IMR-90 (cell line): ENCODE measurements around the gene POU2AF1. TPM values are rescaled to one million over a fixed set of nuclear protein-coding genes. Genes with fewer than 3 reads are reported as not detected.

Experiments
- ATAC-seq: fragments of 200-7000 bp; cut with Tn5 transposase; 2 replicates; pipeline ENCODE4 v1.9.1; 2020; ENCODE audit warnings: low read depth, mild to moderate bottlenecking, moderate library complexity
- BruUV-seq: library from RNA; stranded (reverse); fragments of 400-500 nt; replicated peaks from 2 replicates; lab custom pipeline; 2021; lab: Mats Ljungman, UMichigan
- CTCF ChIA-PET: fragments of 300-600 bp; formaldehyde crosslinking; extraction: SDS; loops from one replicate; lab custom pipeline; 2021; ENCODE audit warnings: antibody characterized with exemption; lab: Yijun Ruan, JAX
- POLR2A ChIA-PET: fragments of 300-600 bp; sonication (Branson Sonifier 250); formaldehyde crosslinking; loops from one replicate; lab custom pipeline; 2022; ENCODE audit warnings: antibody characterized with exemption; ENCODE audit not compliant: unreplicated experiment; lab: Charles Lee
- DNase-seq: peaks from one replicate; pipeline ENCODE4 v3.0.0; 2013
- H2AFZ ChIP-seq: replicated peaks from 2 replicates; pipeline ENCODE3; 2013; ENCODE audit warnings: low read length, mild to moderate bottlenecking; ENCODE audit not compliant: poor library complexity
- H2AK5ac ChIP-seq: 2 replicates; pipeline ENCODE4 v1.6.1; 2013; ENCODE audit warnings: low read depth, low read length, inconsistent platforms
- H2AK9ac ChIP-seq: replicated peaks from 2 replicates; pipeline ENCODE3; 2013; ENCODE audit warnings: mild to moderate bottlenecking, low read depth, low read length, moderate library complexity; ENCODE audit not compliant: poor library complexity
- H2BK120ac ChIP-seq: 2 replicates; pipeline ENCODE4 v1.6.1; 2013; ENCODE audit warnings: low read depth, low read length, inconsistent platforms
- H2BK15ac ChIP-seq: 3 replicates; pipeline ENCODE4 v1.6.1; 2013; ENCODE audit warnings: low read depth, low read length, inconsistent platforms
- H2BK20ac ChIP-seq: 2 replicates; pipeline ENCODE4 v1.6.1; 2013; ENCODE audit warnings: low read depth, mild to moderate bottlenecking, inconsistent platforms, low read length, moderate library complexity
- H2BK5ac ChIP-seq: 2 replicates; pipeline ENCODE4 v1.6.1; 2013; ENCODE audit warnings: mild to moderate bottlenecking, low read depth, low read length, inconsistent platforms; ENCODE audit not compliant: poor library complexity, severe bottlenecking
- H3K14ac ChIP-seq: replicated peaks from 2 replicates; pipeline ENCODE4 v1.6.1; 2013; ENCODE audit warnings: low read depth, low read length, inconsistent platforms
- H3K18ac ChIP-seq: 2 replicates; pipeline ENCODE4 v1.6.1; 2013; ENCODE audit warnings: low read depth, low read length, control low read depth
- H3K23ac ChIP-seq: 2 replicates; pipeline ENCODE4 v1.6.1; 2013; ENCODE audit warnings: low read depth, low read length, inconsistent platforms
- H3K27ac ChIP-seq: 2 replicates; pipeline ENCODE4 v1.5.1; 2013; ENCODE audit warnings: mild to moderate bottlenecking, control low read depth, low read length; ENCODE audit not compliant: insufficient read depth
- H3K27me3 ChIP-seq: 2 replicates; pipeline ENCODE4 v1.6.1; 2013; ENCODE audit warnings: low read length; ENCODE audit not compliant: control insufficient read depth, insufficient read depth
- H3K36me3 ChIP-seq: 2 replicates; pipeline ENCODE4 v1.6.1; 2013; ENCODE audit warnings: low read length, mixed read lengths; ENCODE audit not compliant: control insufficient read depth, insufficient read depth
- H3K4ac ChIP-seq: 2 replicates; pipeline ENCODE4 v1.6.1; 2013; ENCODE audit warnings: low read depth, low read length, inconsistent platforms
- H3K4me1 ChIP-seq: 2 replicates; pipeline ENCODE4 v1.6.1; 2013; ENCODE audit warnings: low read length, mixed read lengths; ENCODE audit not compliant: control insufficient read depth, insufficient read depth
- H3K4me2 ChIP-seq: 2 replicates; pipeline ENCODE4 v1.6.1; 2013; ENCODE audit warnings: low read depth, mild to moderate bottlenecking, control low read depth, low read length, moderate library complexity
- H3K4me3 ChIP-seq: 2 replicates; pipeline ENCODE4 v1.5.1; 2013; ENCODE audit warnings: low read depth, mild to moderate bottlenecking, control low read depth, low read length, moderate library complexity; ENCODE audit not compliant: insufficient read depth
- H3K56ac ChIP-seq: 2 replicates; pipeline ENCODE4 v1.6.1; 2013; ENCODE audit warnings: low read length, inconsistent platforms; ENCODE audit not compliant: insufficient read depth; ENCODE audit errors: extremely low read depth
- H3K79me1 ChIP-seq, 2 experiments: 2 replicates each; pipeline ENCODE4 v1.6.1; 2013; ENCODE audit warnings: low read length in 2 of 2, inconsistent platforms in 1 of 2, low read depth in 1 of 2
- H3K9ac ChIP-seq: 2 replicates; pipeline ENCODE4 v1.6.1; 2013; ENCODE audit warnings: low read depth, low read length, control low read depth
- H3K9me1 ChIP-seq: 2 replicates; pipeline ENCODE4 v1.6.1; 2013; ENCODE audit warnings: low read length, inconsistent platforms; ENCODE audit not compliant: insufficient read depth
- H3K9me3 ChIP-seq: 2 replicates; pipeline ENCODE4 v1.6.1; 2013; ENCODE audit warnings: low read length; ENCODE audit not compliant: control insufficient read depth, insufficient read depth
- H4K20me1 ChIP-seq: 2 replicates; pipeline ENCODE4 v1.6.1; 2013; ENCODE audit warnings: low read length, inconsistent platforms; ENCODE audit not compliant: insufficient read depth
- H4K5ac ChIP-seq: 2 replicates; pipeline ENCODE4 v1.6.1; 2013; ENCODE audit warnings: mild to moderate bottlenecking, low read depth, low read length, control low read depth
- H4K8ac ChIP-seq, 2 experiments: 2 replicates each; pipeline ENCODE4 v1.6.1; 2013; ENCODE audit warnings: low read depth in 2 of 2, low read length in 2 of 2, control low read depth in 1 of 2, inconsistent platforms in 1 of 2
- H4K91ac ChIP-seq: 2 replicates; pipeline ENCODE4 v1.6.1; 2013; ENCODE audit warnings: low read depth, low read length, inconsistent platforms; ENCODE audit not compliant: insufficient read depth
- BHLHE40 ChIP-seq: fragments of 150-350 bp; IDR thresholded peaks from 2 replicates; pipeline ENCODE4 v1.6.1; 2016; ENCODE audit warnings: mild to moderate bottlenecking, low read depth, low read length
- FOS ChIP-seq: fragments of 150-350 bp; IDR thresholded peaks from 2 replicates; pipeline ENCODE4 v1.6.1; 2016; ENCODE audit warnings: low read depth, low read length
- MAFK ChIP-seq: IDR thresholded peaks from 2 replicates; pipeline ENCODE4 v1.6.1; 2012; ENCODE audit warnings: low read depth, low read length, improper control_type of control experiment
- MXI1 ChIP-seq: IDR thresholded peaks from 2 replicates; pipeline ENCODE4 v1.6.1; 2012; ENCODE audit warnings: low read depth, mild to moderate bottlenecking, low read length, moderate library complexity, borderline replicate concordance
- NFE2L2 ChIP-seq: fragments of 150-350 bp; IDR thresholded peaks from 2 replicates; pipeline ENCODE4 v1.6.1; 2016; ENCODE audit warnings: low read depth, mild to moderate bottlenecking, low read length
- POLR2A ChIP-seq: IDR thresholded peaks from 2 replicates; pipeline ENCODE4 v1.6.1; 2012; ENCODE audit warnings: mild to moderate bottlenecking, low read depth, low read length
- RCOR1 ChIP-seq: IDR thresholded peaks from 2 replicates; pipeline ENCODE4 v1.6.1; 2012; ENCODE audit warnings: mild to moderate bottlenecking, low read length, improper control_type of control experiment; ENCODE audit not compliant: insufficient replicate concordance
- SMC3 ChIP-seq: fragments of 150-350 bp; IDR thresholded peaks from 2 replicates; pipeline ENCODE4 v1.6.1; 2016; ENCODE audit warnings: low read depth, mild to moderate bottlenecking, antibody characterized with exemption, low read length, moderate library complexity
- WGBS, 2 experiments: methylation state at CpG; one replicate each; pipeline versions ENCODE4 v1.1.5 to v1.1.7; 2013; ENCODE audit warnings: missing lambda C conversion rate in 2 of 2; ENCODE audit not compliant: insufficient read length in 1 of 2; ENCODE audit errors: extremely low coverage in 2 of 2; 5-methylcytosine and 5-hydroxymethylcytosine counted together
- dilution Hi-C: fragments of 300-500 bp; cut with HindIII; formaldehyde crosslinking; loops from one replicate; pipeline ENCODE4 v1.14.3; 2018; ENCODE audit warnings: low sequenced_read_pairs; ENCODE audit not compliant: unreplicated experiment
- in situ Hi-C: fragments of 300-500 bp; cut with MboI; formaldehyde crosslinking; loops from 3 replicates; pipeline ENCODE4 v1.14.3; 2019; ENCODE audit warnings: low sequenced_read_pairs, inconsistent platforms, mixed read lengths
- intact Hi-C: fragments of 100-400 bp; cut with micrococcal nuclease; formaldehyde crosslinking; loops from 2 replicates; pipeline ENCODE4 v1.10.0; 2022
- polyA plus RNA-seq, 3 experiments: library from polyadenylated mRNA; depleted of rRNA; stranded (reverse); fragments of >200 nt; gene quantifications; 2 replicates each; pipeline ENCODE4 v1.2.3, GENCODE V29; 2012; ENCODE audit warnings: low replicate concordance in 1 of 3
- total RNA-seq: library from RNA; depleted of rRNA; stranded (reverse); fragments of >200 nt; gene quantifications from 2 replicates; pipeline ENCODE4 v1.2.3, GENCODE V29; 2012

Gene POU2AF1
- total and polyA plus RNA-seq, 2 of the 4 experiments (the other 2 are of a cell fraction), result not detected

- Histone ChIP-seq H4K20me1 (no peaks in the 10 kb centered on the region), H2AFZ (no peak overlapping the region), H3K27ac (no peak overlapping the region), H2BK120ac (no peak overlapping the region), H3K79me1 (no peaks in the 10 kb centered on the region), H3K23ac (no peak overlapping the region), H3K27me3 (peaks cover 45% of the 10 kb centered on the region), H4K91ac (no peak overlapping the region), H4K5ac (no peak overlapping the region), H3K4me1 (no peaks in the 10 kb centered on the region), H4K8ac (no peak overlapping the region), H3K4me2 (no peak overlapping the region), H2AK9ac (no peak overlapping the region), H2BK5ac (no peak overlapping the region), H3K9me1 (no peaks in the 10 kb centered on the region), H3K4ac (no peak overlapping the region), H2BK20ac (no peak overlapping the region), H3K56ac (no peak overlapping the region), H2BK15ac (no peak overlapping the region), H2AK5ac (no peak overlapping the region), H3K14ac (no peak overlapping the region), H3K36me3 (no peaks in the 10 kb centered on the region), H3K9me3 (no peaks in the 10 kb centered on the region), H3K9ac (no peak overlapping the region), H3K18ac (no peak overlapping the region), H3K4me3 (no peak overlapping the region)
- in situ Hi-C loops, result no loop called here
- ChIA-PET POLR2A (interaction anchor here (0.6 kb wide), 1 partner anchor 19 kb away, joined by 9 read pairs; no protein-coding TSS in a partner anchor), CTCF (no interaction called here)
- WGBS, 2 experiments, result 92% methylated on average over 2 of the region's 13 CpGs; no CpG with 5 or more reads in 1 of the 2 experiments
- DNase-seq, result no peak
- intact Hi-C loops, result no loop called here
- TF ChIP-seq MXI1, result no peak
- TF ChIP-seq SMC3, result no peak
- TF ChIP-seq POLR2A, result no peak
- TF ChIP-seq MAFK, result no peak
- no peak for TF ChIP-seq BHLHE40
- TF ChIP-seq NFE2L2, result no peak
- TF ChIP-seq FOS, result no peak
- no peak for TF ChIP-seq RCOR1
- no TSS peak for BruUV-seq
- no peak for ATAC-seq
- dilution Hi-C loops, result no loop called here
Observed at GRCh38 chr11:111391328-111392124, 12.5 kb upstream of the POU2AF1 start.
